Stimulated activated CD4-positive, alpha-beta T cell treated with anti-CD3 and anti-CD28 coated beads, Interleukin-15, amount 100 ng/mL, for 24 hours (primary cell): ENCODE measurements around the gene MAST4.
"Not testable (repeated sequence)": the region's sequence is repeated elsewhere in the genome, so short reads cannot be mapped to it uniquely, and the experiment has no call there.

Experiments
- DNase-seq: peaks from one replicate; pipeline ENCODE4 v3.0.0-alpha.2; 2020

The MAST4 gene

GRCh38 chr5:66814146-66814991, 218.2 kb downstream of the MAST4 start:
- peak; percentile 53 for DNase-seq

- DNase-seq, result no peak
These were observed 222.2 kb downstream of the MAST4 start for GRCh38 chr5:66818304-66818934.

GRCh38 chr5:66818935-66819328, 222.7 kb downstream of the MAST4 start:
- DNase-seq, result no peak

- no peak for DNase-seq
These were observed 224.5 kb downstream of the MAST4 start for GRCh38 chr5:66820630-66821207.

DNA sequence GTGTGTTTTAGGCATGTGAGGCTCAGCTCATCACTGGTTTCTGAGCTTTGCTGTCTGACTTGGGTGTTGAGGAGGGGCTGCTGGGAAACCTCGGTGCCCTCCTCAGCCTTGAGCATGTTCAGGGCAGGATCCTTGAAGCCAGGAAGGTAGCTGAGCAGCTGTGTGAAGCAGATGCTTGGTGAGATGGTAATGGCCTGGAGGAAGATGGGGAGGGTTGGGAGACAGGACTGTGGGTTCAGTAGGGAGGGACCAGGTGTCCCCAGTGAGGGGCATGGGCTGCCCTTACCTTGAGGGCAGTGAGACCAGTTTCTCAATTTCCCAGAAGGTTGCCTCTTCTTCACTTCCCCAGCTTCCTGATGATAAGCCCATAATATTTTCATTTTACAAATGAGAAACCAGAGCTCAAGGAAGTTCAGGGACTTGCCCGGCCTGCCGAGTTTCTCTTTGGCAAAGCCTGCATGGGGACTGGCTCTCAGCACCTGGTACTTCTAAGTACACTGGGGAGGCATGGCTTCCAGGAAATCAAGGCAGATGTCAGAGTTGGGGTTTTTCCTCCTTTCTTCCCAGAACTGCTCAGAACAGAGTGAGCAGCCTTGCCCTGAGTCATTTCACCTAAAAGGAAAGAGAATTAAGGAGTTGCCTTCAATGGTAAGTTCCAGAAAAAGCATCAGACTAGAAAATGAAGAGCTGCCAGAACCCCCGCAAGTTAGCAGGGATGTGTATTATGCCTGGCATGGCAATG, 225.7 kb downstream of the MAST4 start:
- DNase-seq, result peak; percentile 57

- DNase-seq, result not testable (repeated sequence)
These were observed 226.7 kb downstream of the MAST4 start for GRCh38 chr5:66822906-66823305.

GRCh38 chr5:66824476-66824875, 228.3 kb downstream of the MAST4 start:
- no peak for DNase-seq

DNA sequence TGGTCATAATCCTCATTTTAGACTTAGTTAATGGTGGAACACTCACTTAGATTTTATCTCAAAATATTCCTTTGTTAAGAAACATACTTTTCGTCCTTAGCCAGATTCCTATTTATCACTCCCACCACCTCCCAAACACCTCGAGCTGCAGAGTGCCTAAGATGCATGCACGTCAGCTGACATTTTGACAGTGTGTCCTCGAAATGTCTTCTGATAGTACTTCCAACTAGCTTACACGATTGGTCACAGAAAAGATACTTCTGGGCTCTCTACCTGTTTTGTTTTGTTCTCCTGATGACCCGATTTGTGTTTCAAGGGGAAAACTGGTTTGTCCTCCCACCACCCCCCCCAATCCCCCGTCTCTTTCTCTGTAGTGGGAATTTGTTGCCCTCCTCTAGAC, 230.1 kb downstream of the MAST4 start:
- no peak for DNase-seq

DNA sequence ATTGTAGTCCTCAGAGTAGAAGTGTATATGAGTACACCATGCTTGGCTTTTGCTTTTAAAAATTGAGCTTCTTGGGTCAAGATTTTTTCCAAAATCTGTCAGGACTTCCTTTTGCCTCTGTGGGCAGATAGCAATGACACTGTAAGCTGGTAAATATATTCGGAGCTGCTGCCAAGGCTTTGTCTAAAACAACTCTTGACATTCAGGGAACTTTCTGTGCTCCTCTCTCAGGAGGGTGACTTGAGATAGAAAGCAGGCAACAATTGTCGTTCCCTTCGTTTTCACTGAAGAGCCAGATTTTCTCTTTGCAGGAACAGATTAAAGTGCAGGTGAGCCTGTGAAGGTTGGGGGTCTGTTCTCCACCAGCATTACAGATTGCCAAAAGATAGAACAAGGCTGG, 230.5 kb downstream of the MAST4 start:
- DNase-seq, result no peak

DNA sequence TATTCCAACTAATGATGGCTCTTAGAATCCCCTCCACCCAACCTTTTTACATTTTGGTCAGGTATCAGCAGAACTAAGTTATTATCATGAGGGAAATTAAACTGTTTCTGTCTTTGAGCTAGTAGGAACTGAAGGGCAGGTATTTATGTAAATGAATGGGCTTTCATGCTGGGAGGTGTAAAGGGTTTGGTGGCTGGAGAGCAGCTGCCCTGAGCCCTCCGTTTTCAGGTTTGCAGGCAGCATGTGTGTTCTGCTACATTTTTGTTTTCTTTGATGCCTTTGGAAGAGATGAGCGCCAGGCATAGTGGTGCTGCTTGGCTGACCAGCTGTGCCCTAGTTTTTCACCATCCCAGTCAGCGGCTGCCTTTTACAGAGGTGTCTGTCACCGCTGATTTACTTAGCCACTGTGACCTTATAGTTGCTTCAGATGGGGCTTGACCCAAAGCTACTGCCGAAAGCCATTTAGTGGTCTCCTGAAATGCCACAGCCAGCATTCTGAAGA, 231.9 kb downstream of the MAST4 start:
- DNase-seq, result no peak

DNA sequence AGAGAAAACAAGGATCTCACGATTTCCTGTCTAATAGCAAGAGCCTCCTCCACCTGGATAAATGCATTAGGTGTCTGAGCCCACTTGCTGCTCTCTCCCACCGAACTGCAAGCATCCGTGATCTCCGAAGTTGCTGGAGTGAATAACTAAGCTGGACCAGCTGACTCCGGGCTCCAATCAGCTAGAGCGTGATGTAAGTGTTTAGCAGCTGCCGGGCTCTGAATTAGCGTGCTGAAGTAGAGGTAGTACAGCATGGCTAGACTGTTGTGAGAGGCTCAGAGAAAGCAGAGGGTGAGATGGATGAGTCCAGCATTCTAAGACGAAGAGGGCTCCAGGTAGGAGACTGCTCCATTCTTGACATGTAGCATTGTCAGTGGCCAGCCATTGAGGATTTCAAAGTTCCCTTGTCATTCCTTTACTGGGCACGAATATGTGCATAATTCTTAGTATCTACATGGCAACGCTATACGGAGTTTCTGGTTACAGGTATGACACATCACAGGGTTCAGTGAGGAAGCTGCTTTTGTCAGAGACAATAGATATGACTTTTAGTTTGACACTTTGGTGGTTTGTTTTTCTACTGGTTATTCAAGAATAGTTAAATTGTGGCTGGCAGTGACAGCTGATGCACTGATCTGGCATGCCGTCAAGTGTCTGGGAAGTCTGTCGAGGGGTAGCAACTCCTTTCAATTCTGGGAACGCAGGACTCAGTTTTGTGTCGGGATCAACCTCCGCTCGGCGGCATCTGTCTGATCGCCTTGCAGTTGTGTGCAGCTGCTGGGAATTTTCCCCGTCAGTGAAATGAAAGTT, 232.6 kb downstream of the MAST4 start:
- DNase-seq, result peak; percentile 56

GRCh38 chr5:66829358-66829674, 233.1 kb downstream of the MAST4 start:
- DNase-seq, result no peak

DNA sequence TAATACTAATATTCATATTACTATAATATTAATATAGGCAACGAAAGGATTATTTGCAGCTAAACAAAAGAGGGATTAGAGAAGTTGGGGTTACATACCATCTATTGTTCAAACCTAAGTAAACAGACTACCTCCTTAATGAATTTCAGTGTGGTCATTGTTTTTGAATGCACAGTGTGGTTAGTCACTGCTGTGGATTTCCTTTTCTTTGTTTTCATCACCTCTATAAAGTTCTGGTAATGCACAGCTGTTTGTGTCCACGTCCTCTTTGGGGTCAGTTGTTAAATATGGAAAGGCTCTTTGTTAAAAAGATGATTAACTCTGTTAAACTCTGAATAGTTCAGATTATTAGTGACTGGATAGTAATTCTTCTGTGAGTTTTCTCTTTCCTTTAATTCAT, 233.6 kb downstream of the MAST4 start:
- DNase-seq, result no peak

GRCh38 chr5:66830636-66831035, 234.4 kb downstream of the MAST4 start:
- no peak for DNase-seq

DNA sequence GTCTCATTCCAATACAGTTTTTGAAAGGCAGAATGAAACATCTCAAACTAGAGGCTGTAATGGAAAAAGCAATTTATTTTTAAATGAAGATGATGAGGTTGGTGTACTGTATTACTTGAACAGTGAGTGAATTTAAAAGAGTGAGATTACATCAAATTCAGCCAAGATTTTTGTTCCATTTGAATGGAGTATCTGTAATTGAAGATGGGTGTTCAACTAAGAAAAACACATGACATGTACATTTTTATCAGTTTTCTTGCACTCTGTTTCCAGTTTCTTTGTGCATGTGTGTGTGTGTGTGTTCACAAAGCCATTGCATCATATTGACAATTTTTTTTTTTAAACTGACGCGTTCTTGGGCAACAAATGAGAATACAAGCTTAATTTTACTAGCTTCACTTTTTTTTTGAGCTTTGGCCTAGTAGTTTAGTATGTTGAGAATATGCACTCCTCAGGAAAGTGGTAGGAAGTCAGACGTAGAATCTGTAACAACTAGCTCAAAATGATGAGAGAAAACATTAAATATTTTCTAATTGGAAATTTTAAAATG, 243.5 kb downstream of the MAST4 start:
- no peak for DNase-seq

GRCh38 chr5:66840511-66841013, 244.4 kb downstream of the MAST4 start:
- DNase-seq, result peak; percentile 38

- DNase-seq, result no peak
These were observed 245.1 kb downstream of the MAST4 start for GRCh38 chr5:66841264-66841663.

DNA sequence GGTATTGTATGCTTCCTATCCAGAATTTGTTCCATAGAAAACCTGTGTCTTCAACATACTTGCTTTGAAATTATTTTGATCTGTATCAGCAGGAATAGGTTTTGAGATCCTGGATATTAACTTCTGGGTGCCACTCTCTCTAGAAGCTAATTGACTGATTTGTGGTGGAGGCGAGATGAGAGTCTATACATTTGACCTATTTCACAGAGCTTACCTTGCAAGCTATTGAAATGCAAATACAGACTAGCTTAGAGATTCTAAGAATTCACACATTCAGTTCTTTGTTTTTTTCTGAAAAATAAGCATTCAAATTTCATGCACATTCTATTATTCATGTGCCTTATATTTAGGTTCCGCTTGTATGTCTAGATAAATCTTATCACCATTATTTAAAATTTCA, 246.3 kb downstream of the MAST4 start:
- no peak for DNase-seq

DNA sequence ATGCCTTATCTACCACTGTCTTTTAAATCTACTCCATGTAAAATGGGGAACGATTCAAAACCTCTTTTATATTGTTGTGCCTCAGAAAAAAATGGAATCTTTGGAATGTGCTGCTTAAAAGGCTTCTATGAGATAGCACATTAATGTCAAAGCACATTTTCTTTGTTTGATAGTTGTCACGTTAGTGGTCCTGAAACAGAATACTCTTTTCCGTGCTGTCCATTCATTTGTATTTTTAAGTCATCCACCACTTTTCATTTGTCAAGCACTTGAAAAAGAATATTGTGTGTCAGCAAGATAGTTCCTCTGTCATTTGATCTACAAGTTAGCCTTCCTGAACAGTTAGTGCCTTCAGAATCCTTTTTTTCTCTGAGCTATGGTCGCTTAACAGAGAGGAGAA, 246.9 kb downstream of the MAST4 start:
- DNase-seq, result no peak

GRCh38 chr5:66848749-66849641, 252.8 kb downstream of the MAST4 start:
- no peak for DNase-seq

- DNase-seq, result no peak
These were observed 253.6 kb downstream of the MAST4 start for GRCh38 chr5:66849803-66850202.
